AG04449 (cell line): Measurements from ENCODE around the gene KSR1.
"Not testable (repeated sequence)": the region's sequence is repeated elsewhere in the genome, so short reads cannot be mapped to it uniquely, and the experiment has no call there.

Source experiments
- CTCF ChIA-PET: fragments of 350-600 bp; formaldehyde crosslinking; extraction: SDS; loops from one replicate; lab custom pipeline; 2021; ENCODE audit warnings: antibody characterized with exemption; lab: Yijun Ruan, JAX
- POLR2A ChIA-PET: fragments of 400-600, 350-600 bp; formaldehyde crosslinking; extraction: SDS; loops from one replicate; lab custom pipeline; 2020; ENCODE audit warnings: antibody characterized with exemption, inconsistent platforms; lab: Yijun Ruan, JAX
- DNase-seq: peaks from one replicate; pipeline ENCODE4 v3.0.0-alpha.2; 2010; ENCODE audit warnings: low read depth, low spot score
- H3K4me3 ChIP-seq: 2 replicates; pipeline ENCODE4 v1.5.1; 2011; ENCODE audit warnings: low read depth, mild to moderate bottlenecking, control low read depth, low read length
- TF ChIP-seq, protein P1 (sequence below): IDR thresholded peaks from one replicate; pipeline ENCODE4 v1.5.1; 2011; ENCODE audit warnings: mild to moderate bottlenecking, moderate library complexity, low read length, control low read depth, inconsistent platforms; ENCODE audit not compliant: insufficient read depth; ENCODE audit errors: missing control alignments

The KSR1 gene

GRCh38 chr17:27459433-27459832, 3.2 kb downstream of the KSR1 start:
- TF ChIP-seq, protein P1, sequence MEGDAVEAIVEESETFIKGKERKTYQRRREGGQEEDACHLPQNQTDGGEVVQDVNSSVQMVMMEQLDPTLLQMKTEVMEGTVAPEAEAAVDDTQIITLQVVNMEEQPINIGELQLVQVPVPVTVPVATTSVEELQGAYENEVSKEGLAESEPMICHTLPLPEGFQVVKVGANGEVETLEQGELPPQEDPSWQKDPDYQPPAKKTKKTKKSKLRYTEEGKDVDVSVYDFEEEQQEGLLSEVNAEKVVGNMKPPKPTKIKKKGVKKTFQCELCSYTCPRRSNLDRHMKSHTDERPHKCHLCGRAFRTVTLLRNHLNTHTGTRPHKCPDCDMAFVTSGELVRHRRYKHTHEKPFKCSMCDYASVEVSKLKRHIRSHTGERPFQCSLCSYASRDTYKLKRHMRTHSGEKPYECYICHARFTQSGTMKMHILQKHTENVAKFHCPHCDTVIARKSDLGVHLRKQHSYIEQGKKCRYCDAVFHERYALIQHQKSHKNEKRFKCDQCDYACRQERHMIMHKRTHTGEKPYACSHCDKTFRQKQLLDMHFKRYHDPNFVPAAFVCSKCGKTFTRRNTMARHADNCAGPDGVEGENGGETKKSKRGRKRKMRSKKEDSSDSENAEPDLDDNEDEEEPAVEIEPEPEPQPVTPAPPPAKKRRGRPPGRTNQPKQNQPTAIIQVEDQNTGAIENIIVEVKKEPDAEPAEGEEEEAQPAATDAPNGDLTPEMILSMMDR, result no peak
- ChIA-PET POLR2A (no interaction called here), CTCF (interaction anchor here (1.7 to 8.8 kb wide), 3 partner anchors 15 to 192 kb away, joined by 5 to 146 read pairs (median 6); no protein-coding TSS in a partner anchor)
- no peak for DNase-seq
- no peak overlapping the region for H3K4me3 ChIP-seq

GRCh38 chr17:27460196-27460725, 4.0 kb downstream of the KSR1 start:
- no peak for DNase-seq
- H3K4me3 ChIP-seq, result no peak overlapping the region
- TF ChIP-seq, protein P1, result no peak
- POLR2A ChIA-PET, result no interaction called here
- CTCF ChIA-PET, result interaction anchor here (2.2 to 8.8 kb wide), 2 partner anchors 14 to 142 kb away, joined by 6 to 146 read pairs; no protein-coding TSS in a partner anchor

GRCh38 chr17:27461192-27461859, 5.1 kb downstream of the KSR1 start:
- POLR2A ChIA-PET, result no interaction called here
- DNase-seq, result no peak
- no peak overlapping the region for H3K4me3 ChIP-seq
- CTCF ChIA-PET, result interaction anchor here (1.1 to 8.8 kb wide), 3 partner anchors 13 to 141 kb away, joined by 3 to 146 read pairs (median 6); no protein-coding TSS in a partner anchor
- TF ChIP-seq, protein P1, result no peak

GRCh38 chr17:27462149-27462548, 5.9 kb downstream of the KSR1 start:
- CTCF ChIA-PET, result interaction anchor here (1.1 kb wide), 1 partner anchor 138 kb away, joined by 3 read pairs; no protein-coding TSS in a partner anchor
- TF ChIP-seq, protein P1, result no peak
- POLR2A ChIA-PET, result no interaction called here
- no peak for DNase-seq
- no peak overlapping the region for H3K4me3 ChIP-seq

DNA sequence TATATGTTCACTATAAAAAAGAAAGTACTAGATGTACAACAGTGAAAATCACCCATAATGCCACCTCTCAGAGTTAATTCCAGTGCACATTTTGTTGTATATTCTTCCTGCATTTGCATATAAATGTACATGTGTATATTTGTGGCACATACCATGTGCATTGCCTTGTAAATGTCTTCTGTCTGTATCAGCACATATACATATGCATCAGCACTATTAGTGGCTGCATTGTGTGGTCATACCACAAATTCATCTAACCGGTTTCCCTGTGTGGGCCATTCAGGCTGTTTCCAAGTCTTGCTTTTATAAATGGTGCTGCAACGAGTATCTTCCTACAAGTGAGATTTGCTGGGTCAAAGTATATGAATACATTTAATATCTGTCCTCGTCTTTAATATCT, 6.5 kb downstream of the KSR1 start:
- no peak overlapping the region for H3K4me3 ChIP-seq
- CTCF ChIA-PET, result no interaction called here
- POLR2A ChIA-PET, result no interaction called here
- TF ChIP-seq, protein P1, result no peak
- DNase-seq, result no peak

DNA sequence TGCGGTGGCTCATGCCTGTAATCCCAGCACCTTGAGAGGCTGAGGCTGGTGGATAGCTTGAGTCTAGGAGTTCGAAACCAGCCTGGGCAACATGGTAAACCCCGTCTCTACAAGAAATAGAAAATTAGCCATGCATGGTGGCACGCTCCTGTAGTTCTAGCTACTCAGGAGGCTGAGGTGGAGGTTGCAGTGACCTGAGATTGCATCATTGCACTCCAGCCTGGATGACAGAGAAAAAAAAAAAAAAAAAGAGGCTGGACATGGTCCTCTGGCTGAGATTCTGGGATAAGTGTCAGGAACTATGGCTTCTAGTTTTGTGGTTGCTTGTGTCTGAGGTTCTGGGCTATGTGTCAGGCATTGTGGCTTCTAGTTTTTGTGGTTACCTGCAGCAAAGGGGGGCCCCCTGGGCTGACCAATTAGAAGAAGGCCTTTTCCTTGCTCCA, 7.0 kb downstream of the KSR1 start:
- ChIA-PET CTCF (no interaction called here), POLR2A (no interaction called here)
- TF ChIP-seq, protein P1, result no peak
- H3K4me3 ChIP-seq, result no peak overlapping the region
- no peak for DNase-seq

DNA sequence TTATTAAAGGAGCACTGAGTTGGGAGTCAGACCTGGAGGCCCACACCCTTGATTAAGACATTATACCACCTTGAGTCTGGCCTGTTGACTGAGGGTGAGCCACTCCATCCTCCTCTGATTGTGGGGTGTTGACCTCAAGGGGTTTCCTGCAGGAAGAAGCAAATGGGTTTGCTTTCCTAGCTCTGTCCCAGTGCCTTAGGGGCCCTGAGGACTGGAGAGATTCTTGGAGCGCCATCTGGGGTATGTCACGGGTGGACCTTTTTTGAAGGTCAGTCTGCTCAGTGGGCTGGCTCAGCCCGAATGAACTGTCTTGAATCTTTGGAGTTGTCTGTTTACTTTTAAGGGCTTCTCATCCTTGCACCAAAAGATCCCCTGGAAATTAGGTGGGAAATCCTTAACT, 7.8 kb downstream of the KSR1 start:
- H3K4me3 ChIP-seq, DNase-seq, CTCF ChIA-PET, POLR2A ChIA-PET: not testable (repeated sequence)
